ENCODE data around the gene ITLN2.
"Not testable (repeated sequence)": the region's sequence is repeated elsewhere in the genome, so short reads cannot be mapped to it uniquely, and the experiment has no call there.

ITLN2 gene

DNA sequence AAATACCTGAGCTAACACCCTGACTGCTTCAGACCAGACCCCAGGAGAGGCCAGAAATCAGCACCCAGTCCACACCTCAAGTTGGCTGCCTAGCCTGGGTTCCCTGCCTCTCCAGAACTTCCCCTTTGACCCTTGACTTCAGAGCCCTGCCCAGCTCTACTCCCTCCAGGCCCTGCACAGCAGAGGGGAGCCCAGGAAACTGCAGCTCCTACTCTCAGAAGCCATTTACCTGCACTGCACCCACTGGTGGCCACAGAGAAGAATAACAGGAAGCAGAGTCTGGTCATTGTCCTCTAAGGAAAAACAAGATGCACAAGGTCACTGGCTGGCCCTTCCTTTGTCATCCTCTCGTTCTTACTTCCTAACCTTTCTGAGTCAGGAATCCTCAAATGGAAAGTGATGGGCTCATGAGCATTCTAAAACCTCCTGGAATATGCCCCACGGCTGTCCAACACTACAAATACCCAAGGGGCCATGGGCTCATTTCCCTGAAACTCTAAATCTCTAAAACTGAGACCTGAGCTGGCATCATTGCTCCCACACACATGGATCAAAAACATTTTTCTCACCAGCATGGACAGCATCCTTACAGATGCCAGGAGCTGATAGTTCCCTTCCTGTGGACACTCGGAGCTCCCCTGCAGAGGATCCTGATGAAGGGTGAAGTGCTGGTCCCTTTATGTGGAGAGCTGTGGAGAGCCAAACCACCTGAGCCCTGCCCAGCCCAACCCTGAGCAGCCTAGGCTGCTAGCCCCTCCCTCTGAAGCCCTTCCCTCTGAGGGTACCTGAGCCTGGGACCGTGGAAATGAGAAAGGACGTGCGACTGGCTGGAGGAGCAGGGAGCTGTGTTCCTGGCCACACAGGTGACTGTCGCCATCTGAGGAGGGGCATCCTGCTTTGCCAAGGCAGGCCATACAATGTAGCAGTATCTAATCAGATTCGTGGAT lies at the start of gene ITLN2:
Gene ITLN2, minus strand, starts transcription at position 652 of the 947 bp plus-strand sequence. Its CDS starts 68 bp downstream, at position 584.
- no peaks in the 10 kb centered on the region for H4K20me1 ChIP-seq
- H3K4me3 ChIP-seq, result no peak within 1 kb of the TSS
- H3K36me3 ChIP-seq, result no peaks in the 10 kb centered on the region
- H3K4me1 ChIP-seq, result peaks cover 0 to 36% (median 21%) of the 10 kb centered on the region in 10 experiments; a peak in 10 of 20 replicates
- H3K9me3 ChIP-seq (replicated peaks in 1 of 11), result no peaks in the 10 kb centered on the region
- peak within 1 kb of the TSS in 1 of 11 experiments; percentile 10; a peak in 1 of 22 replicates for H3K4me2 ChIP-seq
- no peak for TF ChIP-seq Cebpa-rat (IDR thresholded peaks at IDR 0.05)
- no peak within 1 kb of the TSS; a peak in 1 of 22 replicates for H3K9ac ChIP-seq
- H3K27me3 ChIP-seq, result no peaks in the 10 kb centered on the region
- H3K27ac ChIP-seq, result no peak within 1 kb of the TSS

GRCh38 chr1:161001525-161001924 lies 46.9 kb upstream of the ITLN2 start:
- Histone ChIP-seq H3K4me1 (peaks cover 0 to 27% (median 7%) of the 10 kb centered on the region in 10 experiments; a peak in 11 of 20 replicates), H3K4me2 (no peak overlapping the region), H3K4me3 (no peak overlapping the region), H3K27me3 (no peaks in the 10 kb centered on the region), H4K20me1 (peaks cover 0 to 37% (median 0%) of the 10 kb centered on the region in 11 experiments; a peak in 5 of 22 replicates), H3K36me3 (peaks cover 41 to 72% (median 50%) of the 10 kb centered on the region in 11 experiments), H3K27ac (0 out of 22 replicates have a peak overlapping the region, but pooled peaks of 2 of the 11 experiments have one; percentile 5 to 18), H3K9me3 (replicated peaks in 1 of 11) (no peaks in the 10 kb centered on the region), H3K9ac (no peak overlapping the region; a peak in 1 of 22 replicates)
- no peak for TF ChIP-seq Cebpa-rat (IDR thresholded peaks at IDR 0.05)

DNA sequence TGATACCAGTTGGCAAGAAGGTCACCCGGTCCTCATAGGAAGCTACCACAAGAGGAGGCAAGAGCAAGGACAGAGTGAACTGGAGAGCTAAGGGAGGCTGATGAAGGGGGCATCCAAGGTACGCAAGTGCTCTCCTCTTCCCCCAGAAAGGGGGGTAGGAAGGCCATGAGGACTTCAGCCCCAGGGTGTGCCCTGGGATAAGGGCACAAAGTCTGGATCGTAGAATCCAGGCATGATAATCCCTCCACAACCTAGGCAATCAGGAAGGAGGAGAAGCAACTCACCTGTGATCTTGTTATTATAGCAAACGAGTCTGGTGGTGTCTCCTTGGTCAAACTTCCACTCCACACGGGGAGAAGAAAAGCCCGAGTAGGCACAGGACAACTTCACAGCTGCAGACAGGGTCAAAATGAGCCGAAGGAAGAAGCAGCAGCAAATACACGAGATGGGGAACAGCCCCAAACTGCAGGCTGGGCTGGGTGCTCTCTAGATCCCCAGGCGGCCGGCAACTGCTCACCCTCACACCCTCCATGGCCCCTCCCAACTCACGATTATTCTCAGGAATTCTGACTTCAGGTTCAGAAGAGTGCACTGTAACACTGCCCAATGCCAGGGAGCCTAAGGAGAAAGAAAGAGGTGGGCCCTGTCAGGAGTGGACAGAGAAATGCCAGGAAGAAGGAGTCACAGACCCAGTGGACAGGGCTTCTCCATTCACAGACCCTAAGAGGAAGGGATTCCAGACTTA lies 46.3 kb upstream of the ITLN2 start:
- Histone ChIP-seq H4K20me1 (peaks cover 0 to 31% (median 0%) of the 10 kb centered on the region in 11 experiments; a peak in 4 of 22 replicates), H3K27me3 (no peaks in the 10 kb centered on the region), H3K4me1 (peaks cover 0 to 30% (median 7%) of the 10 kb centered on the region in 10 experiments; a peak in 11 of 20 replicates), H3K4me3 (no peak overlapping the region), H3K9me3 (replicated peaks in 1 of 11) (no peaks in the 10 kb centered on the region), H3K4me2 (no peak overlapping the region), H3K9ac (no peak overlapping the region; a peak in 1 of 22 replicates), H3K27ac (peak overlapping the region in 4 of 11 experiments; percentile 5 to 18 (median 8); a peak in 2 of 22 replicates), H3K36me3 (peaks cover 40 to 71% (median 46%) of the 10 kb centered on the region in 11 experiments)
- no peak for TF ChIP-seq Cebpa-rat (IDR thresholded peaks at IDR 0.05)

DNA sequence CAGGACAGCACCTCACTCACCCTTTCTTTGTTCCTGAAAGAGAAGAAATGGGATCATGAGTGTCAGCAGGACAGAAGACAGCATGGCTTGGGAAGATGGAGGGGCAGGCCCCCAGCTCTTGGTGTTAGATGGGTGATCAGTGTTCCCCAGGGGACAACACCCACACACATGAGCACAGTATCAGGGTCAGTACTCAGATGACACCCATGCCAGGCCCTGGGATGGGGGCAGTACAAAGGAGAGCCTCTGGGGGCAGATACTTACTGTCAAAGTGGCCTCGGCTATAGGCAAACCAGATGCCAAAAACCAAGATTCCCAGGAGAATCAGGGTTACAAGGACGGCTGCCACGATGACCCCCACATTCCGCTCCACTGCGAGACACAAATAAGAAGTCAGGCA lies 44.8 kb upstream of the ITLN2 start:
- Histone ChIP-seq H3K4me3 (no peak overlapping the region), H3K9me3 (replicated peaks in 1 of 11) (no peaks in the 10 kb centered on the region), H3K36me3 (peaks cover 39 to 64% (median 46%) of the 10 kb centered on the region in 11 experiments), H4K20me1 (peaks cover 0 to 21% (median 0%) of the 10 kb centered on the region in 11 experiments; a peak in 4 of 22 replicates), H3K27me3 (no peaks in the 10 kb centered on the region), H3K9ac (peak overlapping the region in 2 of 11 experiments; percentile 2 to 26; a peak in 1 of 22 replicates), H3K4me2 (no peak overlapping the region), H3K4me1 (peaks cover 0 to 36% (median 7%) of the 10 kb centered on the region in 10 experiments; a peak in 12 of 20 replicates), H3K27ac (peak overlapping the region in 4 of 11 experiments; percentile 3 to 55 (median 36); a peak in 2 of 22 replicates)
- no peak for TF ChIP-seq Cebpa-rat (IDR thresholded peaks at IDR 0.05)

DNA sequence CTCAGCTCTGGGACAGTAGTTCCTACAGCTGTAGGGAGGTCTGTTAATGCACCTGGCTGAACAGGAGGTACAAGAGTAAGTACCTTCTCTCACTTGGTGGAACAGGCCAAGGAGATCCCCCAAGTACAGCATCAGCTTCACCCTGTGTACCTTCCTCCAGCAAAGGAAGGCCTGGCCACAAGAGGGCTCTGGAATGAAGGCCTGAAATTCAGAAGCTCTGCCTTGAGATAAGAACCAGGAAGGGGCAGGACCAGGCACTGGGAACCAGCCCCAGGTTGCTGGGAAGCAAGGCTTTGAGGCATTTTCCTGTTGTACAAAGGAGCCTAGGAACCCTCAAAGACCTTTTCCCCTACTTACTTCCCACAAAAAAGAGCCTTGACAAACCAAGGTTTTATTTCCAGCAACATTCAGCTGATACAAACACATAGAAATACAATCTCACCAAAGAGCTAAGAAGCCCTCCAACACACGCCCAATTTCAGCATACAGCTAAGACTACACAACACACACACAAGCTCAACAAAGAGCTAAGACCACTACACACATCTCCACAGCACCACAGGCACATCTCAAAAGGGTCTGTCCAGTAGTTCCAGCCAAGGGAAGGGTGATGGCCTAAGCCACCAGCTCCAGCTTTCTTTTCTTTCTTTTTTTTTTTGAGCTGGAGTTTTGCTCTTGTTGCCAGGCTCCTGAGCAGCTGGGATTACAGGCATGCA lies 42.9 kb upstream of the ITLN2 start:
- Histone ChIP-seq H3K27ac (peak overlapping the region; percentile 26 to 65 (median 50); a peak in 18 of 22 replicates), H3K4me1 (peaks cover 0 to 37% (median 7%) of the 10 kb centered on the region in 10 experiments; a peak in 12 of 20 replicates), H3K27me3 (no peaks in the 10 kb centered on the region), H3K9me3 (replicated peaks in 1 of 11) (no peaks in the 10 kb centered on the region), H3K4me2 (peak overlapping the region in 4 of 11 experiments; percentile 16 to 49 (median 32); a peak in 7 of 22 replicates), H4K20me1 (peaks cover 0 to 14% (median 0%) of the 10 kb centered on the region in 11 experiments; a peak in 3 of 22 replicates), H3K9ac (peak overlapping the region in 6 of 11 experiments; percentile 1 to 33 (median 18); a peak in 5 of 22 replicates), H3K4me3 (no peak overlapping the region), H3K36me3 (peaks cover 37 to 61% (median 46%) of the 10 kb centered on the region in 11 experiments)
- no peak for TF ChIP-seq Cebpa-rat (IDR thresholded peaks at IDR 0.05)

DNA sequence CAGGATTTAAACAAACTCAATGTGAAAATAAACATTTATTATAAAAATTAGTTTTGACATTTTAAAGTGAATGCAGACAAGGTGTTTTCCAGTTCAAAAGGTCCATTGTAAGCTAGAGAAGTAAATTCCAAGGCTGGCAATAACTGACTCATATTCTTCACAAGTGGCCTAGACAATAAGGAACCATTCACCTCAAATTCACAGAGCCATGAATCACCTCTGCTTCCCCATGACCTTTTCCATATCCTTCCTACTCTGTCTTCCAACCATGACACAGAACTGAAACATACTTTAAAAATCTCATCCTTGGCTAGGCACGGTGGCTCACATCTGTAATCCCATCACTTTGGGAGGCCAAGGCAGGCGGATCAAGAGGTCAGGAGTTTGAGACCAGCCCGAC lies 41.6 kb upstream of the ITLN2 start:
- Histone ChIP-seq H3K4me3 (no peak overlapping the region), H3K27ac (no peak overlapping the region), H3K4me2 (peak overlapping the region in 2 of 11 experiments; percentile 19 to 20; a peak in 2 of 22 replicates), H4K20me1 (peaks cover 0 to 3% (median 0%) of the 10 kb centered on the region in 11 experiments; a peak in 3 of 22 replicates), H3K36me3 (peaks cover 34 to 53% (median 41%) of the 10 kb centered on the region in 11 experiments), H3K9me3 (replicated peaks in 1 of 11) (no peaks in the 10 kb centered on the region), H3K4me1 (peaks cover 0 to 37% (median 7%) of the 10 kb centered on the region in 10 experiments; a peak in 12 of 20 replicates), H3K9ac (peak overlapping the region in 1 of 11 experiments; percentile 42; a peak in 2 of 22 replicates), H3K27me3 (no peaks in the 10 kb centered on the region)
- TF ChIP-seq Cebpa-rat (IDR thresholded peaks at IDR 0.05), result no peak

GRCh38 chr1:160993544-160994193 lies 39.1 kb upstream of the ITLN2 start:
- no peaks in the 10 kb centered on the region for H3K9me3 ChIP-seq (replicated peaks in 1 of 11)
- no peak for TF ChIP-seq Cebpa-rat (IDR thresholded peaks at IDR 0.05)
- no peak overlapping the region for H3K27ac ChIP-seq
- no peak overlapping the region for H3K4me2 ChIP-seq
- H3K4me1 ChIP-seq, result peaks cover 0 to 37% (median 11%) of the 10 kb centered on the region in 10 experiments; a peak in 12 of 20 replicates
- H4K20me1 ChIP-seq, result no peaks in the 10 kb centered on the region; a peak in 1 of 22 replicates
- H3K9ac ChIP-seq, result no peak overlapping the region; a peak in 1 of 22 replicates
- no peak overlapping the region for H3K4me3 ChIP-seq
- H3K36me3 ChIP-seq, result peaks cover 9 to 28% (median 16%) of the 10 kb centered on the region in 11 experiments
- H3K27me3 ChIP-seq, result no peaks in the 10 kb centered on the region

DNA sequence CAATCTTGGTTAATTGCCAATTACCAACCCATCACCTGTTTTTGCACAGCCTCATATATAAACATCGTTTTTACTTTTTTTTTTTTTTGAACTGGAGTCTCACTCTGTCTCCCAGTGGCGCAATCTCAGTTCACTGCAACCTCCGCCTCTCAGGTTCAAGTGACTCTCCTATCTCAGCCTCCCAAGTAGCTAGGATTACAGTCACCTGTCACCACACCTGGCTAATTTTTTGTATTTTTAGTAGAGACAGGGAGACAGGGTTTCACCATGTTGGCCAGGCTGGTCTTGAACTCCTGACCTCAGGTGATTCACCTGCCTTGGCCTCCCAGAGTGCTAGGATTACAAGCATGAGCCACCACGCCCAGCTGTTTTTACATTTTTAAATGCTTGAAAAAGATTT lies 37.4 kb upstream of the ITLN2 start:
- H3K4me1 ChIP-seq, result peaks cover 0 to 24% (median 6%) of the 10 kb centered on the region in 10 experiments; a peak in 9 of 20 replicates
- not testable (repeated sequence) for H3K4me2 ChIP-seq; H3K9me3 ChIP-seq (replicated peaks in 1 of 11); H3K27me3 ChIP-seq; H4K20me1 ChIP-seq; H3K4me3 ChIP-seq; H3K27ac ChIP-seq; H3K9ac ChIP-seq
- peaks cover 0 to 15% (median 6%) of the 10 kb centered on the region in 11 experiments; a peak in 4 of 22 replicates for H3K36me3 ChIP-seq
